HT1080 (cell line): ENCODE results near the gene RHOD. TPM values are rescaled to one million over a fixed set of nuclear protein-coding genes. Genes with fewer than 3 reads are reported as not detected.

Source experiments
- DNase-seq: peaks from one replicate; pipeline ENCODE4 v3.0.0-alpha.2; 2015; ENCODE audit warnings: low read depth
- polyA plus RNA-seq, 2 experiments: library from polyadenylated mRNA; depleted of rRNA; stranded (reverse); fragments of >200 nt; gene quantifications; 2 replicates each; pipeline ENCODE4 v1.2.3, GENCODE V29; 2015
- total RNA-seq: library from RNA; depleted of rRNA; stranded (reverse); fragments of >200 nt; shearing (Covaris generic); gene quantifications from 2 replicates; pipeline ENCODE4 v1.2.3, GENCODE V29; 2014; rRNA removed

RHOD gene, protein sequence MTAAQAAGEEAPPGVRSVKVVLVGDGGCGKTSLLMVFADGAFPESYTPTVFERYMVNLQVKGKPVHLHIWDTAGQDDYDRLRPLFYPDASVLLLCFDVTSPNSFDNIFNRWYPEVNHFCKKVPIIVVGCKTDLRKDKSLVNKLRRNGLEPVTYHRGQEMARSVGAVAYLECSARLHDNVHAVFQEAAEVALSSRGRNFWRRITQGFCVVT
- not detected in 2 replicates for total RNA-seq
- polyA plus RNA-seq (2015; cell fraction: cytosol; rRNA removed) = not detected in 2 replicates
- polyA plus RNA-seq (2015; cell fraction: nucleus; rRNA removed) = not detected in 2 replicates

GRCh38 chr11:67056267-67057204 is at the start of gene RHOD:
Gene RHOD, plus strand, starts transcription at chr11:67056847. Its CDS starts 56 bp downstream, at chr11:67056903.
- no peak for DNase-seq

DNA sequence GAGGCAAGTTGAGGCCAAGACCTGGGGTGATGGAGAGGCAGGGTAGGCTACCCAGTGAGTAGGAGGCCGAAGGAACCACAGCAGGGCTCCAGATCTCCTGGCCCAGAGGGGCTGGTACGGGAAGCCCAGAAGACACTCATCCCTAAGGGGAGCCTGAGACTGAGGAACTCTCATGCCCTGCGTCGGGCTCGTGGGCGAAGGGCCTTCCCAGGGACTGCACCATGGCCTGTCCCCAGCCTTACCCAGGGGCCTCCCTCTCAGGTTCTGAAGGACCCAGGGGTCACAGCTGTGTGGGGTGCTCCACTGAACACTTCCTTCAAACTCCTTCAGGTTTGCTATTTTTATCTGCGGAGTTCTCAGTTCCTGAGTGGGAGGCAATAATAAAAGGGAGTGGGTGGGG is 49.5 kb upstream of the RHOD start:
- no peak for DNase-seq

DNA sequence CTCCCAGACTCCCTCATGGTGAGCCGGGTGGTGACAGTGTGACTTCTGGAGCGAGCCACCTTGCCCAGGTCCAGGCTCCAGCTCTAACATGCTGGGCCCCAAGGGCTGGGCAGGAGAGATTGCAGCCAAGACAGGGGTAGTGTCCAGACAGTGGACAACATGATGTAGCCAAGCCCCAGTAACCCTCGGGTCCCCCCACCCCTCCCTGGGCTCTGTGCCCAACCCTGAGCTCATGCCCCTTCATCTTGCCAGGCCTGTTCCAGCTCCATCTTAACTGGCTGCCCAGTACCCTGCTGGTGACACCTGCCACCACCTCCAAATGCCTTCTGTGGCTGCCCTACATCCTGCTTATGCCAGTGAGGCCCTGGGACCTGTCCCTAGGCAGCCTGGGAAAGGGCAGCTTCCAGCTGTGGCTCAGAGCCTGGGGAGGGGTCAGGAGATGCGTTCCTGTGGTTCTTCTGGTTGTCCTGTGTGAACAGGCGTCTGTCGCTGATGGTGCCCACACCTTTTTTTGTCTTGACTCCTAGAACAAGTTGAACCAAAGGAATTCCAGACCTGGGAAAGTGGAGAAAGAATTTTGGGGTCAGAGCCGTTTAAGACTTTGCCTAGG is 46.2 kb upstream of the RHOD start:
- no peak for DNase-seq

DNA sequence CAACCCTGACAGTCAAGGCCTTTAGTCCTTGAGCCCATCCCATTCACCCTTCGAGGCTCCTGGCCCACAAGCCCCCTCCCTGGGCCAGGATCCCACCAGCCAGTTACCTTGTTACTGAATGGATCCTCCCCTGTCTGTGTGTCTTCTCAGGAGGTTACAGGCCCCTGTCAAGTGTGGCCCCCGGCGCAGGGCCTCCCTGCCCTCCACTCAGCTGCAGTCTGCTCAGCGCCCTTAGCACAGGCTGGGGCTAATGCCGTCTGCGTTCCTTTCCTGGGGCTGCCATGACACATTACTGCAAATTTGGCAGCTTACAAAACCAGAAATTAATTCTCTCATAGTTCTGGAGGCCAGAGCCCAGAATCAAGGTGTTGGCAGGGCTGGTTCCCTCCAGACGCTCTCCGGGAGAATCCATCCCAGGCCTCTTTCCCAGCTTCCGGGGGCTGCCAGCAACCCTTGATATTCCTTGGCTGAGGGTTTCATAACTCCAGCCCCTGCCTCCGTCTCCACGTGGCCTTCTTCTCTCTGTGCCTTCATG is 43.1 kb upstream of the RHOD start:
- DNase-seq = no peak

DNA sequence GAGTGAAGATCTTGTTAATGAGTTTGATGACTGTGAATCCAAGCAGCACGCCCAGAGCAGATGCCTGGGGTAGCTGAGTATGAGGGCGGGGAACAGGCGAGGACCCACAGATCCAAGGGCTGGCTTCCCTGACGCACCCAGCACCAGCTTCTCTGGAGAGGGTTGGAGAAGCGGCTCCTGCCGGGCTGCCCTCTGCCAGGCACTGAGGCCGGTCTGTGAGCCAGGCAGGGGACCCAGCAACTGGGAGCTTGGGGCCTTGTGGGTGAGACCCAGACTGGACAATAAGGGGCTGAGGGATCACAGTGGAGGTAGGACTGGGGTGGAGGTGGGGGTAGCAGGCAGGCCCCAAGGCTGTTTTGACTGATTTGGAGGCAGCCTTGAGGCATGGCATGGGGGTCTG is 42.3 kb upstream of the RHOD start:
- no peak for DNase-seq

- no peak for DNase-seq
Measured at GRCh38 chr11:67015048-67015447, 41.6 kb upstream of the RHOD start.

- no peak for DNase-seq
Measured at GRCh38 chr11:67016550-67016949, 40.1 kb upstream of the RHOD start.

GRCh38 chr11:67020949-67021348 is 35.7 kb upstream of the RHOD start:
- no peak for DNase-seq

DNA sequence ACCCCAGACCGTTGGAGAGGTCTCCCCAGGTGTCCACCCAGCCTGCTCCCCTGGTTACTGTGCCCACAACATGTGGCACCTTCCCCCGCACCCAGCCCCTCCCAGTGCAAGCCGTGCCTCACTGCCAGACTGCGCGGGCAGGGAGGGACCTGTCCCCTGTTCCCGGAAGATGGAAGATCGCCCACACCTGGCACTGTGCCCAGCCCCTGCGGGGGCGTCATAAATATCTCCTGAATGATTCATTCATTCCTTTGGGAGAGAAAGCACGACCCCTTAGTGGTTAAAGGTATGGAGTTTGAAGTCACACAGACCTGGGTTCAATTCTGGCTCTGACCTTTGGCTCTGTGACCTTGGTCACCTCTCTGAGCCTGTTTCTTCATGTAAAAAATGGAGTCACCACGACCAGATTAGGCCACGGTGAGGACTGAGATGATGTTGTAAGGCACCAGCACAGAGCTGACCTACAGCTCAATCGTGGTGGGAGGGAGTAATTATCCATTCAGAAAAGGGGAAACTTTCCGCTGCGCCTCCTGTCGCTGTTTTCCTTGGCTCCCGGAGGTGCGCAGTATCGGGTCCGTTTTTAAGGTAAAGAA is 34.2 kb upstream of the RHOD start:
- DNase-seq = peak; percentile 39

- DNase-seq = no peak
Measured at GRCh38 chr11:67022961-67023956, 33.4 kb upstream of the RHOD start, which contains the start of gene SYT12. Gene SYT12, plus strand, starts transcription at chr11:67023134. Its CDS starts 7,011 bp downstream, at chr11:67030145.

GRCh38 chr11:67023957-67024353 is 32.7 kb upstream of the RHOD start:
- DNase-seq = no peak

DNA sequence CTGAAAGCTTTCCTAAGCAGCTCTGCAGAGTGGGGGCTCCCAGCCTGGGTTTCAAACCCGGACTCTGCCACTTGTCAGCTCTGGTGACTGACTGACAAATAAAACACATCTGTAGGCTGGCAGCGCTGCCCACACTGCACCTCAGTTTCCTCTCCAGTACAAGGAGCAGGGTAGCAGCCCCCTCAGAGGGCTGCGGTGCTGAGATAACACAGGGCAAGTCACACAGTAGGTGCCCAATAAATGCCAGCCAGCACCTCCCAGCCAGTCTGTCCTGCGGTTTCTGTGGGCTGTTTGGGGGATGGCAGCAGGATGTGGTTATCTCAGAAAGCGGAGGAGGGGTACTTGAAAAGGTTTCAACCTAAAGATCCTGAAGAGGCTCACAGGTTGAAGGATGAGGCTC is 32.2 kb upstream of the RHOD start:
- peak; percentile 75 for DNase-seq

GRCh38 chr11:67024966-67025365 is 31.7 kb upstream of the RHOD start:
- no peak for DNase-seq

DNA sequence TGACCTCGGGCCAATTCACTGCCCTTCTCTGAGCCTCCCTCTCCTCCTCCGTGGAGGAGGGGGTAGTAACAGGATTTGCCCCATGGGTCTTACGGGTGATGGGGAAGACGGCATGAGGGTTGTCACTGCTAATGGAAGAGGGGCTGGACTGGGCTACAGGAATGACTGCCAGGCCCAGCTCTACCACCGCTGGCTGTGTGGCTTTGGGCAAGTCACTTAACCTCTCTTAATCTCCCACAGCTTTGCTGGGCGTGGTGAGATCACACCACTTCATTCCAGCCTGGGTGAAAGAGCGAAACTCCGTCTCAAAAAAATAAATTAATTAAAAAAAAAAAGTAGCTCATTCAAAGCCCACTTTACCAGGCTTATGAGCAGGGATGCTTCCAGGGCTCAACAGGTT is 30.9 kb upstream of the RHOD start:
- DNase-seq = no peak

GRCh38 chr11:67026941-67027340 is 29.7 kb upstream of the RHOD start:
- no peak for DNase-seq

DNA sequence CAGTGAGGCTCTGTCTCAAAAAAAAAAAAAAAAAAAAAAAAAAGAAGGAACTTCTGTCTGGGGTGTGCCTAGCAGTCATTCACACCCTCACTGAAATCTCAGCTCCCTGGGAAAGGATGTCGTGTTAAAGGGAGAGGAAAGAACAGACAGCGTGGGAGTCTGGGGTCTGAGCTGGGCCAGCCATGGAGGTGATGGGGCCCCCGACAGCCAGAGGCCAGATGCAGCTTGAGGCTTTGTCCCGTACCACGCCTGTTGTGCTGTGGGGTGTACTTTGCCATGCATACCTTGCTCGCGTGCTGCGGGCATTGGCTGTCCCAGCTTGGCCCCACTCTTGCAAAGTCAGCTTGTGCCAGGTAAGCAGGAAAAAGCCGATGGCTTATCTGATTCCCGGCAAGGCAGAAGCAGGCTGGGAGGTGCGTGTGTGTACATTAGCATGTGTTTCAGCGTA is 29.1 kb upstream of the RHOD start:
- DNase-seq = no peak

- DNase-seq = no peak
Measured at GRCh38 chr11:67027943-67028542, 28.6 kb upstream of the RHOD start.

GRCh38 chr11:67029146-67029545 is 27.5 kb upstream of the RHOD start:
- DNase-seq = no peak

DNA sequence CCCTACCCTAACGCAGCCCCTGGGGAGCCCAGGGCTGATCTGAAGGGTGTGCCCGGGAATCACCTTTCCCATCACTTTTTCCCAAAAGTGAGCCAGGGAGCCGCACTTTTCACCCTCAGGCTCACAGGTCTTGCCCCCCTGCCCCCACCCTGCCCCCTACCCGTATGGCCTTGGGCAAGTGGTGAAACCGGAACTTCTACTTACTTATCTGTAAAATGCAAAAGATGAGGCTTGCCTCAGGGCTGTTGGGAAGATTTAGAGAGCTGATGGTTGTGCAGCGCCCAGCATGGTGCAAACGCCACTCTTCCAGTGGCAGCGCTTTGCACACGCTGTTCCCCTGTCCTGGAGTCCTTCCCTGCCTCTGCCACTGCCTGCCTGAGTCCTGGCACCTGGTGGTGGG is 25.7 kb upstream of the RHOD start:
- no peak for DNase-seq
